SK-N-SH treated with all-trans-retinoic acid at 6 μM for 48 hours (cell line): ENCODE data around the gene PDE3A.

Experiments
- ATAC-seq: fragments of 200-7000 bp; cut with Tn5 transposase; 3 replicates; pipeline ENCODE4 v1.9.1; 2020; ENCODE audit warnings: mild to moderate bottlenecking, moderate library complexity
- ARNTL ChIP-seq: fragments of 450-650 bp; formaldehyde crosslinking; IDR thresholded peaks from 2 replicates; pipeline ENCODE4 v1.5.0; 2020; ENCODE audit warnings: low read depth, mild to moderate bottlenecking, moderate library complexity, borderline replicate concordance
- BACH2 ChIP-seq: fragments of 250-450 bp; sonication (Bioruptor Pico); IDR thresholded peaks from 2 replicates; pipeline ENCODE4 v1.9.0; 2021; ENCODE audit warnings: mild to moderate bottlenecking, borderline replicate concordance
- CREB5 ChIP-seq: fragments of 250-450 bp; sonication (Bioruptor Pico); IDR thresholded peaks from 2 replicates; pipeline ENCODE4 v1.5.1; 2020; ENCODE audit warnings: low read depth, mild to moderate bottlenecking, moderate library complexity
- CSDC2 ChIP-seq: fragments of 250-450 bp; sonication (Bioruptor Pico); IDR thresholded peaks from 2 replicates; pipeline ENCODE4 v1.5.0; 2020; ENCODE audit warnings: mild to moderate bottlenecking, moderate library complexity
- CSRNP3 ChIP-seq: fragments of 250-450 bp; sonication (Bioruptor Pico); IDR thresholded peaks from 2 replicates; pipeline ENCODE4 v1.5.1; 2021; ENCODE audit warnings: mild to moderate bottlenecking, moderate library complexity
- ESRRG ChIP-seq: fragments of 250-450 bp; sonication (Bioruptor Pico); IDR thresholded peaks from 2 replicates; pipeline ENCODE4 v1.6.1; 2021; ENCODE audit warnings: mild to moderate bottlenecking
- GLIS3 ChIP-seq: fragments of 250-450 bp; sonication (Bioruptor Pico); IDR thresholded peaks from 2 replicates; pipeline ENCODE4 v1.5.0; 2020; ENCODE audit warnings: mild to moderate bottlenecking, moderate library complexity
- ISL1 ChIP-seq: fragments of 250-450 bp; sonication (Bioruptor Pico); IDR thresholded peaks from 2 replicates; pipeline ENCODE4 v2.1.2; 2022; ENCODE audit warnings: mild to moderate bottlenecking, moderate library complexity
- OSR1 ChIP-seq: fragments of 250-450 bp; sonication (Bioruptor Pico); IDR thresholded peaks from 2 replicates; pipeline ENCODE4 v1.8.0; 2022; ENCODE audit warnings: moderate library complexity, mild to moderate bottlenecking, inconsistent platforms
- PATZ1 ChIP-seq: fragments of 250-450 bp; sonication (Bioruptor Pico); IDR thresholded peaks from 2 replicates; pipeline ENCODE4 v1.8.0; 2020; ENCODE audit warnings: mild to moderate bottlenecking, moderate library complexity, borderline replicate concordance
- POU6F1 ChIP-seq: fragments of 250-450 bp; sonication (Bioruptor Pico); IDR thresholded peaks from 2 replicates; pipeline ENCODE4 v1.8.0; 2021; ENCODE audit warnings: low read depth, mild to moderate bottlenecking, moderate library complexity, borderline replicate concordance
- PPARA ChIP-seq: fragments of 250-450 bp; sonication (Bioruptor Pico); IDR thresholded peaks from 2 replicates; pipeline ENCODE4 v1.5.0; 2020; ENCODE audit warnings: mild to moderate bottlenecking, borderline replicate concordance
- RARB ChIP-seq: fragments of 250-450 bp; sonication (Bioruptor Pico); IDR thresholded peaks from 2 replicates; pipeline ENCODE4 v1.8.0; 2021; ENCODE audit warnings: mild to moderate bottlenecking, moderate library complexity
- TCF4 ChIP-seq: fragments of 250-450 bp; sonication (Bioruptor Pico); IDR thresholded peaks from 2 replicates; pipeline ENCODE4 v1.8.0; 2021; ENCODE audit warnings: mild to moderate bottlenecking, moderate library complexity, borderline replicate concordance
- TOX ChIP-seq: fragments of 250-450 bp; sonication (Bioruptor Pico); IDR thresholded peaks from 2 replicates; pipeline ENCODE4 v1.8.0; 2021; ENCODE audit warnings: mild to moderate bottlenecking, moderate library complexity, borderline replicate concordance
- TSHZ2 ChIP-seq: fragments of 250-450 bp; sonication (Bioruptor Pico); IDR thresholded peaks from 2 replicates; pipeline ENCODE4 v1.5.0; 2020; ENCODE audit warnings: mild to moderate bottlenecking, moderate library complexity
- ZC3H10 ChIP-seq: fragments of 250-450 bp; sonication (Bioruptor Pico); IDR thresholded peaks from 2 replicates; pipeline ENCODE4 v1.5.1; 2021; ENCODE audit warnings: mild to moderate bottlenecking, moderate library complexity
- ZFP3 ChIP-seq: fragments of 250-450 bp; sonication (Bioruptor Pico); IDR thresholded peaks from 2 replicates; pipeline ENCODE4 v1.5.0; 2020; ENCODE audit warnings: mild to moderate bottlenecking, moderate library complexity
- ZFP30 ChIP-seq: fragments of 450-650 bp; formaldehyde crosslinking; IDR thresholded peaks from 2 replicates; pipeline ENCODE4 v1.5.0; 2022; ENCODE audit warnings: mild to moderate bottlenecking, moderate library complexity
- ZNF565 ChIP-seq: fragments of 450-650 bp; formaldehyde crosslinking; conservative IDR thresholded peaks from 2 replicates; pipeline ENCODE4 v1.5.0; 2020; ENCODE audit warnings: low read depth, mild to moderate bottlenecking, moderate library complexity
- ZNF70 ChIP-seq: fragments of 450-650 bp; formaldehyde crosslinking; IDR thresholded peaks from 2 replicates; pipeline ENCODE4 v1.5.0; 2020; ENCODE audit warnings: mild to moderate bottlenecking, moderate library complexity
- ZNF8 ChIP-seq: fragments of 450-650 bp; formaldehyde crosslinking; IDR thresholded peaks from 2 replicates; pipeline ENCODE4 v1.5.0; 2020; ENCODE audit warnings: mild to moderate bottlenecking, moderate library complexity

The PDE3A gene

GRCh38 chr12:20474443-20474842 is 106.1 kb downstream of the PDE3A start:
- TF ChIP-seq ZNF565 (no peak), OSR1 (CRISPR knock-in tag) (no peak), POU6F1 (no peak), ZFP30 (CRISPR knock-in tag) (no peak), ARNTL (CRISPR knock-in tag) (no peak), ZC3H10 (no peak), PATZ1 (CRISPR knock-in tag) (no peak), PPARA (CRISPR knock-in tag) (no peak), BACH2 (CRISPR knock-in tag) (no peak), CSRNP3 (CRISPR knock-in tag) (no peak), ZFP3 (no peak), ESRRG (CRISPR knock-in tag) (no peak), RARB (CRISPR knock-in tag) (no peak), ISL1 (no peak), ZNF8 (CRISPR knock-in tag) (no peak), ZNF70 (CRISPR knock-in tag) (no peak), GLIS3 (CRISPR knock-in tag) (no peak), CSDC2 (CRISPR knock-in tag) (no peak), TOX (CRISPR knock-in tag) (no peak), TSHZ2 (CRISPR knock-in tag) (no peak)
- no peak; the same call in 2 of the 3 replicates for ATAC-seq

GRCh38 chr12:20475542-20475941 is 107.2 kb downstream of the PDE3A start:
- ATAC-seq = no peak
- TF ChIP-seq ZNF70 (CRISPR knock-in tag) = no peak
- no peak for TF ChIP-seq ZC3H10
- no peak for TF ChIP-seq TCF4
- no peak for TF ChIP-seq CREB5
- TF ChIP-seq GLIS3 (CRISPR knock-in tag) = no peak
- TF ChIP-seq ESRRG (CRISPR knock-in tag) = no peak
- no peak for TF ChIP-seq TSHZ2 (CRISPR knock-in tag)
- no peak for TF ChIP-seq CSRNP3 (CRISPR knock-in tag)
- TF ChIP-seq CSDC2 (CRISPR knock-in tag) = no peak
